Right atrium auricular region (tissue), 2 donors: ENCODE measurements around the gene PAX6. TPM values are rescaled to one million over a fixed set of nuclear protein-coding genes. Genes with fewer than 3 reads are reported as not detected.

ENCODE experiments used
- DNase-seq: peaks from one replicate; pipeline ENCODE4 v3.0.0-alpha.2; 2019; ENCODE audit warnings: low spot score
- H3K27ac ChIP-seq, 2 donors: fragments of 200-600 bp; sonication (generic); 1 replicate in 1 of 2; 2 replicates in 1 of 2; pipeline ENCODE4 v1.5.1; 2016 to 2019
- H3K27me3 ChIP-seq, 2 donors: fragments of 200-600 bp; sonication (generic); one replicate each; pipeline versions ENCODE4 v1.5.1 to v1.6.0; 2017 to 2019
- H3K36me3 ChIP-seq: fragments of 200-600 bp; sonication (generic); one replicate; pipeline ENCODE4 v1.5.1; 2016
- H3K4me1 ChIP-seq, 2 donors: fragments of 200-600 bp; sonication (generic); one replicate each; pipeline versions ENCODE4 v1.5.1 to v1.6.0; 2017 to 2019
- H3K4me3 ChIP-seq, 2 donors: fragments of 200-600 bp; sonication (generic); 1 replicate in 1 of 2; 2 replicates in 1 of 2; pipeline ENCODE4 v1.5.1; 2017 to 2019; ENCODE audit warnings: mild to moderate bottlenecking in 1 of 2, moderate library complexity in 1 of 2
- H3K9me3 ChIP-seq, 2 donors: fragments of 200-600 bp; sonication (generic); one replicate each; pipeline ENCODE4 v1.5.1; 2019
- total RNA-seq, 2 donors: library from RNA; depleted of rRNA; stranded (reverse); fragments of >200 nt; gene quantifications; one replicate each; pipeline ENCODE4 v1.1.0, GENCODE V29; 2016
- TF ChIP-seq, protein P1 (sequence below), 2 donors: fragments of 200-600 bp; sonication (generic); IDR thresholded peaks; one replicate each; pipeline ENCODE4 v1.5.1; 2019; ENCODE audit warnings: antibody characterized with exemption in 2 of 2

PAX6 gene
- total RNA-seq, 2 donors from 2014 or later: not detected

DNA sequence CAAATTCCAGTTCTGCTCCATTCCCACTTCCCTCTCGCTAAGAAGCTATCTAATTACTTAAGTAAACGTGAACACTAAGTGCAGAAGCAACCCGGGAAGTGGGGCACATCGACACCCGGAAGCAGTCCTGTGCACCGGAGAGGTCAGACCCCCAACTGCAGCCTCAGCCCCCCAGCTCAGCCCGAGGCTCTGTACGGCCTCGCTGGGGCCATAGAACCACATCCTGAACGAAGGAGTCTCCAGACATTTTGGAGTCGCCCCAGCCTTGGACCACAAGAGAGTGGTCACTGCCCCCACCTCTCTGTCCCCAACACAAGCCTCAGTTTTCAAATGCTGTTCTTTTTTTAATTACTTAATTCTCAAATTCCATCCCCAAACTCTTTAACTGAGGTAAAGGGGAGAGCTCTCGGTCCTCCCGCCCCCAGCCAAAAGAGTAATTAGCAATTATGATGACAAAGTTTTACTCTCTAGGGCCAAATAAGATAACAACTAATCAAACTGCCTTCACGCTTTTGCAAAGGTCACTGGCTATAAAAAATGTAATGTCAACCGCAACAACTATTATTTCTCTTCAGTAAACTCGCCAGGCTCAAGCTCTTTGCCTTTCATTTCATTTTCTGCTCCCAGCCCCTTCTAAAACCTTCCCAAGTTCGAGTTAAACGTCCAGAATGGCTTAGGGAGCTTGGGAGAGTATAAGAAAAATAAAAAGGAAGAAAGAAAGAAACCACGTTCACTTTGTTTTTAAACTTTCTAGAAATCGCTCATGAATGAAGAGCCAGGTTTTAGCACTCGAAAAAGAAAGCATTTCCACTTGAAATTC, 2.2 kb downstream of the PAX6 start:
- no peak overlapping the region for H3K27ac ChIP-seq
- no peak overlapping the region for H3K4me3 ChIP-seq
- TF ChIP-seq, protein P1, sequence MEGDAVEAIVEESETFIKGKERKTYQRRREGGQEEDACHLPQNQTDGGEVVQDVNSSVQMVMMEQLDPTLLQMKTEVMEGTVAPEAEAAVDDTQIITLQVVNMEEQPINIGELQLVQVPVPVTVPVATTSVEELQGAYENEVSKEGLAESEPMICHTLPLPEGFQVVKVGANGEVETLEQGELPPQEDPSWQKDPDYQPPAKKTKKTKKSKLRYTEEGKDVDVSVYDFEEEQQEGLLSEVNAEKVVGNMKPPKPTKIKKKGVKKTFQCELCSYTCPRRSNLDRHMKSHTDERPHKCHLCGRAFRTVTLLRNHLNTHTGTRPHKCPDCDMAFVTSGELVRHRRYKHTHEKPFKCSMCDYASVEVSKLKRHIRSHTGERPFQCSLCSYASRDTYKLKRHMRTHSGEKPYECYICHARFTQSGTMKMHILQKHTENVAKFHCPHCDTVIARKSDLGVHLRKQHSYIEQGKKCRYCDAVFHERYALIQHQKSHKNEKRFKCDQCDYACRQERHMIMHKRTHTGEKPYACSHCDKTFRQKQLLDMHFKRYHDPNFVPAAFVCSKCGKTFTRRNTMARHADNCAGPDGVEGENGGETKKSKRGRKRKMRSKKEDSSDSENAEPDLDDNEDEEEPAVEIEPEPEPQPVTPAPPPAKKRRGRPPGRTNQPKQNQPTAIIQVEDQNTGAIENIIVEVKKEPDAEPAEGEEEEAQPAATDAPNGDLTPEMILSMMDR (IDR thresholded peaks at IDR 0.05): no peak
- DNase-seq: no peak
- no peaks in the 10 kb centered on the region for H3K9me3 ChIP-seq
- peaks cover 0 to 68% of the 10 kb centered on the region in 2 donors for H3K4me1 ChIP-seq
- no peaks in the 10 kb centered on the region for H3K36me3 ChIP-seq
- peaks cover 81 to 94% of the 10 kb centered on the region in 2 donors for H3K27me3 ChIP-seq

DNA sequence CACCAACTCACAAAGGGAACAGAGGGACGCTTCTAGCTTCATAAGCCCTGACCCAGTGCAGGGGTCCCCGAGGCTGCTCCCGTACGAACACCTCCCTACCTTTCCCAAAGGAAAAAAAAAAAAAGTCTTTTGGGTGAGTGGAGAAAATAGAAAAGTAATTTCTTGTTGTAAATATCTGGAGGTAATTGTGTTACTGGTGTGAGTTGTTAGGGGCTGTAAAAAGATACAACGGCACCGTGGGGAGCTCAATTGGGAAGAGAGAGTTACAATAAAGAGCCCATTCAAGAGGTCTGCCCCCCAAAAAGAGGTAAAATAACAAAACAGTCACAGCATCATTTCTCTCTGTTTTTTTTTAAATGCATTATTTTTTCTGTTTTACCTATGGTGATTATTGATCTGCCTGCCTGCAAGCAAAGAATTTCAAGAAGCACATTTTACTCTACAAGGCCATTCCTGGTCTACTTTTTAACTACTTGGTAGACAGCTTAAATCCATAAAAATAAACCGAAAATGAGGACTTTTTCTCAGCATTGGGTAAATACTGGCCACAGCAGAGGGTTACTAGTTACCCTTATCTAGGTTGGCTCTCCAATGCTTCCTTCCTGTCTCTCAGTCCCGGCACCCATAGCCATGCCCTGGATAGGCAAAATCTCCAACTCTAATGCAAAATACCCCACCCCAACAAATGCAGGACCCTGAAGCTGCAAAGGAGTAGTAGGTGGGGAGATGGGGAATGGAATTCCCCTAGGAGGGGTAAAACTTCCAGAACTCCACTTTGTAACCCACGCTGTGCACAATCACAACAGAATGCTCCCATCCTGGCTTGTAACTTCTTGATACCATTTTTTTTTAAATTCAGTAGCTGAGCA, 3.1 kb downstream of the PAX6 start:
- Histone ChIP-seq H3K27ac (no peak overlapping the region), H3K4me1 (peaks cover 0 to 59% of the 10 kb centered on the region in 2 donors), H3K27me3 (peaks cover 89 to 95% of the 10 kb centered on the region in 2 donors), H3K9me3 (no peaks in the 10 kb centered on the region), H3K4me3 (no peak overlapping the region), H3K36me3 (no peaks in the 10 kb centered on the region)
- no peak for DNase-seq
- TF ChIP-seq, protein P1 (IDR thresholded peaks at IDR 0.05): no peak

DNA sequence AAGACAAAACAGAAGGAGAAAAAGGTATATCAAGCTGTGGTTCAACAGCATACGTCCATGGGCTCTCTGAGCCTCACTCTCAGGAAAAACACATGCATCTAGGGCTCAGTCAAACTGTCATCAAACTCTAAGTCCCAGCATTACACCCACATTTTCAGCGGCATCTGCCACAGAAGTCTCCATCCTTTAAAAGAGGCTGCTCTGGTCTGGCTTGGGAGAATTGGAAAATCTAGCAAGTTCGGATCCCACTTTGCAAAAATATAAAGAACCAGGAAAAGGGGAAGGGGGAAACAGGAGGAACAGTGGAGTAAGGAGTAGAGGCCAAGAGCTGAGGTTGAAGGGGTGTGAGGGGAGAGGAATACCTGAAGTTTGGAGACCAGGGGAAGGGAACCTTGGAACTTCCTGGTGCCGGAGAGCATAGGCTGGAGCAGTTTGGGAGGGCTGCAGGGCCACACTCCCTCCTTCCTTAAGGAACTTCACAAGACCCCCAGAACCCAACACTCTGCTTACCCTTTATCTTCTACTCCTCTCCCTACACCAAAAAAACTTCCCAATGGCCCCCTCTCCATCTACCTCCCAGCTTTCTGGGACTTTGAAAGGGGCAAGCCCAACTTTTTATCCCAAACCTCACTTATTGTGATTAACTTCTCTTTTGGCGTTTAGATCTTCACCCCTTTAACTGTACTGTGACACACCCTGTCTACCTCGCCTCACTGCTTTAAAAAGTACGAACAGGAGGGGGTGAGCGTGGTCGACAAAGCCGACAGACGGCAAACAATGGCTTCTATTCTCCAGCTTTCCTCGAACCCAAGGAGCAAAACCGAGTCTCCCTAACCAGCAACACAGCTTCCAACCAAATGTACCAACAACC, 4.0 kb downstream of the PAX6 start:
- DNase-seq: no peak
- Histone ChIP-seq H3K27me3 (peaks cover 81 to 95% of the 10 kb centered on the region in 2 donors), H3K4me3 (no peak overlapping the region), H3K27ac (no peak overlapping the region), H3K4me1 (peaks cover 0 to 51% of the 10 kb centered on the region in 2 donors), H3K36me3 (no peaks in the 10 kb centered on the region), H3K9me3 (no peaks in the 10 kb centered on the region)
- TF ChIP-seq, protein P1 (IDR thresholded peaks at IDR 0.05): no peak

DNA sequence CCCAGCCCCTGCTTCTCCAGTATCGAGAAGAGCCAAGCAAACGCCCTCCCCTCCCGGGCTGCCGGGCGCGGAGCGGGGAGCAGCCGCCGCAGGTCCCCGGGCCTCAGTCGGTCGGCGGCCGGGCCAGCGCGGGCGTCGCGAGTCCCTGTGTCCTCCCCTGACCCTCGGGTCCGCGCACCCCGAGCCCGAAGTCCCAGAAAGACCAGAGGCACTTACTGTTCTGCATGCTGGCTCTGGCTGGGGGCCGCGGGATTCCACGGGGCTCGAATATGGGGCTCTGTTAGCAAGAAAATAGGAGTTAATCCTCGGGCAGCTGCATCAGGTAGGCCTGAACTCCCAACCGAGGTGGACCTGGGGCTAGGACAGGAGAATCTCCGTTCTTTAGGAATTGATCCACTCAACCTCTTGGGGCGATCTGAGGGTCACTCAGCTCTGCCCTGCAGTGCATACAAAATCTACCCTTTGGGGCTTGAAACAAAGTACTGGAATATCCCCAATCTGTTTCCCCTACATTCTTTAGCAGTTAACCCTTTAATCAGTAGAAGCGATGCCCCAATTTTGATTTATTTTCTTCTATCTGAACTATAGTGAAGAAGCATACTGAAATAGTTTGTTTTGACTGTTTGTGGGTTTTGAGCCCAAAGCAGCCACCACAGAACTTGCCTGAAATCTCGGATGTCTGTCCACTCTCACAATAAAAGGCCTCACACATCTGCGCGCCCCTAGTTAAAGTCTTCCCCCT, 4.8 kb downstream of the PAX6 start:
- DNase-seq: peak; percentile 53
- H3K4me3 ChIP-seq: no peak overlapping the region
- H3K36me3 ChIP-seq: no peaks in the 10 kb centered on the region
- H3K4me1 ChIP-seq: peaks cover 0 to 43% of the 10 kb centered on the region in 2 donors
- peaks cover 80 to 89% of the 10 kb centered on the region in 2 donors for H3K27me3 ChIP-seq
- TF ChIP-seq, protein P1 (IDR thresholded peaks at IDR 0.05): no peak
- H3K9me3 ChIP-seq: no peaks in the 10 kb centered on the region
- no peak overlapping the region for H3K27ac ChIP-seq
